ENCODE measurements around the gene PRMT5. TPM values are rescaled to one million over a fixed set of nuclear protein-coding genes. Genes with fewer than 3 reads are reported as not detected.

Gene PRMT5
- total RNA-seq, 1 donor from 2014 or later = 65.6 TPM

- Histone ChIP-seq H3K9me3 (no peaks in the 10 kb centered on the region), H3K4me3 (no peak overlapping the region), H3K4me1 (peaks cover 5% of the 10 kb centered on the region), H3K36me3 (peaks cover 5 to 60% of the 10 kb centered on the region in 2 donors), H3K27me3 (no peaks in the 10 kb centered on the region), H3K27ac (no peak overlapping the region)
- TF ChIP-seq POLR2A (IDR thresholded peaks at IDR 0.05) (no peak), POLR2AphosphoS5 (IDR thresholded peaks at IDR 0.05; ENCODE audit: insufficient read depth in 1 of 2, low read depth in 1 of 2) (no peak)
- TF ChIP-seq, protein P1, sequence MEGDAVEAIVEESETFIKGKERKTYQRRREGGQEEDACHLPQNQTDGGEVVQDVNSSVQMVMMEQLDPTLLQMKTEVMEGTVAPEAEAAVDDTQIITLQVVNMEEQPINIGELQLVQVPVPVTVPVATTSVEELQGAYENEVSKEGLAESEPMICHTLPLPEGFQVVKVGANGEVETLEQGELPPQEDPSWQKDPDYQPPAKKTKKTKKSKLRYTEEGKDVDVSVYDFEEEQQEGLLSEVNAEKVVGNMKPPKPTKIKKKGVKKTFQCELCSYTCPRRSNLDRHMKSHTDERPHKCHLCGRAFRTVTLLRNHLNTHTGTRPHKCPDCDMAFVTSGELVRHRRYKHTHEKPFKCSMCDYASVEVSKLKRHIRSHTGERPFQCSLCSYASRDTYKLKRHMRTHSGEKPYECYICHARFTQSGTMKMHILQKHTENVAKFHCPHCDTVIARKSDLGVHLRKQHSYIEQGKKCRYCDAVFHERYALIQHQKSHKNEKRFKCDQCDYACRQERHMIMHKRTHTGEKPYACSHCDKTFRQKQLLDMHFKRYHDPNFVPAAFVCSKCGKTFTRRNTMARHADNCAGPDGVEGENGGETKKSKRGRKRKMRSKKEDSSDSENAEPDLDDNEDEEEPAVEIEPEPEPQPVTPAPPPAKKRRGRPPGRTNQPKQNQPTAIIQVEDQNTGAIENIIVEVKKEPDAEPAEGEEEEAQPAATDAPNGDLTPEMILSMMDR (IDR thresholded peaks at IDR 0.05) = no peak
- intact Hi-C loops (cut with DNase I) = no loop called here
- DNase-seq (ENCODE audit: extremely low spot score in 2 of 2) = no peak
Measured at GRCh38 chr14:22901799-22902198, 27.4 kb downstream of the PRMT5 start.

- Histone ChIP-seq H3K27ac (no peak overlapping the region), H3K36me3 (peaks cover 5 to 45% of the 10 kb centered on the region in 2 donors), H3K4me1 (peaks cover 5% of the 10 kb centered on the region), H3K4me3 (no peak overlapping the region), H3K9me3 (no peaks in the 10 kb centered on the region), H3K27me3 (no peaks in the 10 kb centered on the region)
- TF ChIP-seq, protein P1 (IDR thresholded peaks at IDR 0.05) = peak in 2 of 3 experiments; percentile 29 to 52
- no peak for TF ChIP-seq POLR2AphosphoS5 (IDR thresholded peaks at IDR 0.05; ENCODE audit: insufficient read depth in 1 of 2, low read depth in 1 of 2)
- intact Hi-C loops (cut with DNase I) = no loop called here
- no peak for DNase-seq (ENCODE audit: extremely low spot score in 2 of 2)
Measured at GRCh38 chr14:22900081-22900799, 28.9 kb downstream of the PRMT5 start.

GRCh38 chr14:22898302-22899090, 30.7 kb downstream of the PRMT5 start:
- no peak for TF ChIP-seq POLR2A (IDR thresholded peaks at IDR 0.05)
- TF ChIP-seq, protein P1 (IDR thresholded peaks at IDR 0.05) = no peak
- TF ChIP-seq POLR2AphosphoS5 (IDR thresholded peaks at IDR 0.05; ENCODE audit: insufficient read depth in 1 of 2, low read depth in 1 of 2) = no peak
- peaks cover 0 to 27% of the 10 kb centered on the region in 2 donors for H3K36me3 ChIP-seq
- peaks cover under 1% of the 10 kb centered on the region for H3K4me1 ChIP-seq
- no peak overlapping the region for H3K4me3 ChIP-seq
- intact Hi-C loops (cut with DNase I) = no loop called here
- no peaks in the 10 kb centered on the region for H3K9me3 ChIP-seq
- peak overlapping the region; percentile 18 for H3K27ac ChIP-seq
- no peak for DNase-seq (ENCODE audit: extremely low spot score in 2 of 2)
- no peaks in the 10 kb centered on the region for H3K27me3 ChIP-seq

GRCh38 chr14:22897357-22897756, 31.8 kb downstream of the PRMT5 start:
- Histone ChIP-seq H3K4me3 (no peak overlapping the region), H3K4me1 (no peaks in the 10 kb centered on the region), H3K36me3 (peaks cover 0 to 18% of the 10 kb centered on the region in 2 donors), H3K27ac (no peak overlapping the region), H3K27me3 (no peaks in the 10 kb centered on the region), H3K9me3 (no peaks in the 10 kb centered on the region)
- TF ChIP-seq POLR2AphosphoS5 (IDR thresholded peaks at IDR 0.05; ENCODE audit: insufficient read depth in 1 of 2, low read depth in 1 of 2) (no peak), POLR2A (IDR thresholded peaks at IDR 0.05) (no peak)
- TF ChIP-seq, protein P1 (IDR thresholded peaks at IDR 0.05) = no peak
- intact Hi-C loops (cut with DNase I) = no loop called here
- no peak for DNase-seq (ENCODE audit: extremely low spot score in 2 of 2)
